ENCODE results near the gene FGD2.

The FGD2 gene

GRCh38 chr6:37053683-37054082 lies 48.2 kb downstream of the FGD2 start:
- no peak for DNase-seq (ENCODE audit: extremely low read depth, low read depth)
- TF ChIP-seq CTCF (IDR thresholded peaks at IDR 0.05; ENCODE audit: low read depth, low read length), result no peak

- no peak for TF ChIP-seq CTCF (IDR thresholded peaks at IDR 0.05; ENCODE audit: low read depth, low read length)
- DNase-seq (ENCODE audit: extremely low read depth, low read depth), result no peak
Measured at GRCh38 chr6:37054171-37054570, 48.7 kb downstream of the FGD2 start.

GRCh38 chr6:37054580-37054979 lies 49.1 kb downstream of the FGD2 start:
- no peak for TF ChIP-seq CTCF (IDR thresholded peaks at IDR 0.05; ENCODE audit: low read depth, low read length)
- DNase-seq (ENCODE audit: extremely low read depth, low read depth), result no peak

GRCh38 chr6:37056112-37056403 lies 50.6 kb downstream of the FGD2 start:
- DNase-seq (ENCODE audit: extremely low read depth, low read depth), result no peak
- no peak for TF ChIP-seq CTCF (IDR thresholded peaks at IDR 0.05; ENCODE audit: low read depth, low read length)

- DNase-seq (ENCODE audit: extremely low read depth, low read depth), result no peak
- TF ChIP-seq CTCF (IDR thresholded peaks at IDR 0.05; ENCODE audit: low read depth, low read length), result no peak
Measured at GRCh38 chr6:37056439-37057127, 51.1 kb downstream of the FGD2 start.

- no peak for TF ChIP-seq CTCF (IDR thresholded peaks at IDR 0.05; ENCODE audit: low read depth, low read length)
- DNase-seq (ENCODE audit: extremely low read depth, low read depth), result no peak
Measured at GRCh38 chr6:37057128-37057471, 51.6 kb downstream of the FGD2 start.

- TF ChIP-seq CTCF (IDR thresholded peaks at IDR 0.05; ENCODE audit: low read depth, low read length), result no peak
- DNase-seq (ENCODE audit: extremely low read depth, low read depth), result no peak
Measured at GRCh38 chr6:37057678-37058077, 52.2 kb downstream of the FGD2 start.

Data from AG09319 (cell line).